Measurements from ENCODE around the gene CHKA.

Gene CHKA

GRCh38 chr11:68012843-68013610 lies 108.2 kb downstream of the CHKA start:
- DNase-seq: no peak

GRCh38 chr11:68012044-68012842 lies 108.9 kb downstream of the CHKA start:
- no peak for DNase-seq

GRCh38 chr11:68011051-68011943 lies 109.9 kb downstream of the CHKA start:
- DNase-seq: no peak

- DNase-seq: no peak
Measured at GRCh38 chr11:68010090-68011041, 110.8 kb downstream of the CHKA start, which contains the start of gene ALDH3B1. ALDH3B1 (plus strand) TSS chr11:68010327; CDS start chr11:68015298, 4,971 bp downstream.

GRCh38 chr11:68009391-68010089 lies 111.6 kb downstream of the CHKA start:
- DNase-seq: no peak

GRCh38 chr11:68008381-68009337 lies 112.5 kb downstream of the CHKA start:
- DNase-seq: no peak

GRCh38 chr11:68007498-68008380 lies 113.4 kb downstream of the CHKA start:
- no peak for DNase-seq

GRCh38 chr11:68006606-68007166 lies 114.5 kb downstream of the CHKA start:
- no peak for DNase-seq

GRCh38 chr11:68004551-68005335 lies 116.4 kb downstream of the CHKA start:
- DNase-seq: no peak

GRCh38 chr11:68003846-68004550 lies 117.2 kb downstream of the CHKA start, which contains the start of gene UNC93B1:
UNC93B1 (minus strand) TSS chr11:68004097; CDS start chr11:68004043, 54 bp downstream.
- peak; percentile 78 to 79 for DNase-seq

GRCh38 chr11:68002938-68003845 lies 118.0 kb downstream of the CHKA start:
- peak; percentile 33 to 62 for DNase-seq

All from stimulated activated CD4-positive, alpha-beta T cell treated with anti-CD3 and anti-CD28 coated beads, Interleukin-4, amount 100 ng/mL, for 4 hours (primary cell).